Measurements from ENCODE around the gene SYT15. TPM values are rescaled to one million over a fixed set of nuclear protein-coding genes. Genes with fewer than 3 reads are reported as not detected.

The SYT15 gene
- total RNA-seq, 1 donor from 2014 or later = 1.8 TPM

DNA sequence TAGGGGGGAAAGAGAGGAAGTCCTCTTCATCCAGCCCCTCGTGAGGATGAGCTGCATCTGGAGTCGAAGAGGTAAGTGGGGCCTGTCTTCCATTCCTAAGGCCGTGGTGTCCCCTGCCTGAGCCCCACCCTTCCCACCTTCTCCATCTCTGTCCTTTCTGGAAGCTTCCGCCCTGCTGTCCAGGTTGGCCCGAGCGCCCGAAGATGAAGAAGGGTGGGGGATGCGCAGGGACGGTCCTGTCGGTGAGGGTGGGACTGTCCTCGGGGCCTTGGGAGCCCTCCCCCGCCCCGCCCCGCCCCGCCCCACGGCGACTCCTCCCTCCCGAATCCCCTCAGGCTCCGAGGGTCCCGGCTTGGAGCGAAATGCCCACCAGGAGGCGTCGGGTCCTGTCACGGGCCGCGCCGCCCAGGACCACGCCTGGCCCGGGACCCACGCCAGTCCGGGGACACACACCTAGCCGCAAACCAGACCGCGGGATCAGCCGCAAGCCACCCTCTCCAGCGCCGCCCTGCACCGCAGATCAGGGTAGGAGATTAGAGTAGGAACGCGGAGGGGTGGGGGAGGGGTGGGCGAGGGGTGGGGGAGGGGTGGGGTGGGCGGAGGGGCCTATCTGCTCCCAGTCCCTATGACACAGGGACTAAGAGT lies 37.8 kb upstream of the SYT15 start:
- intact Hi-C loops (cut with micrococcal nuclease) = no loop called here
- no peak for DNase-seq
- H3K27me3 Mint-ChIP-seq = peaks cover 38% of the 10 kb centered on the region
- no peak overlapping the region for H3K4me3 Mint-ChIP-seq
- no peaks in the 10 kb centered on the region for H3K9me3 Mint-ChIP-seq
- H3K27ac Mint-ChIP-seq = no peak overlapping the region
- H3K4me1 Mint-ChIP-seq = no peaks in the 10 kb centered on the region
- H3K36me3 Mint-ChIP-seq (ENCODE audit: low read depth) = no peaks in the 10 kb centered on the region

DNA sequence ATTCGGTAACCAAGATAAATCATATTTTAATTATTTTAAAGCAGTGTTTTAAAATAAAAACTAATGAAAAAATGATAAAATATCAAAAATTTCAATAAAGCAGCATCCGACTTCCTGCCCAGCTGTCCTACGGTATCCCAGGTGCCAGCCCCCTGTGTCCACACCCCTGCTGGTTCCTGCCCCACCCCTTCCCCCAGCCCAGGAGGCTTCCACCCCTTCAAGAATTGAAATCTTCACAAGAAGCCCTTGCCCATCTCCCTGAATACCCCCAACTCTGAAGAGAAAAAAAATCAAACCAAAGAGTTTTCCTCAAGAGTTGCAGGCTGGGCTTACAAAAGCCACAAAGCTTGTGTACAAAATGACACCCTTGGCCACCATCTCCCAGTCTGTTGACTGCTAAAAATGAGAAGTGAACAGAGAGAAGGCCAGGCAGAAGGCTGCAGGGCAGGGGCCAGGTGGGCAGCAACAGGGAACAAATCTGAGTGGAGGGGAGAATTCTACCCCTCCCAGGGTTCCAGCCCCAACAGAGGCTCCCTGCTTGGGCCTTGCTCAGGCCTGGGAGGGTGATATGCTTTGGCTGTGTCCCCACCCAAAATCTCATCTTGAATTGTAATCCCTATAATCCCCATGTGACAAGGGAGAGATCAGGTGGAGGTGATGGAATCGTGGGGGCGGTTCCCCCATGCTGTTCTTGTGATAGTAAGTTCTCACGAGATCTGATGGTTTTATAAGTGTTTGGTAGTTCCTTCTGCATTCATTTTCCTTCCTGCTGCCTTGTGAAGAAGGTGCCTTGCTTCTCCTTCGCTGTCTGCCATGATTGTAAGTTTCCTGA lies 37.0 kb upstream of the SYT15 start:
- no peaks in the 10 kb centered on the region for H3K9me3 Mint-ChIP-seq
- H3K27me3 Mint-ChIP-seq = peaks cover 37% of the 10 kb centered on the region
- H3K36me3 Mint-ChIP-seq (ENCODE audit: low read depth) = no peaks in the 10 kb centered on the region
- DNase-seq = no peak
- H3K4me3 Mint-ChIP-seq = no peak overlapping the region
- no peaks in the 10 kb centered on the region for H3K4me1 Mint-ChIP-seq
- intact Hi-C loops (cut with micrococcal nuclease) = no loop called here
- no peak overlapping the region for H3K27ac Mint-ChIP-seq

GRCh38 chr10:46542567-46543465 lies 36.1 kb upstream of the SYT15 start:
- intact Hi-C loops (cut with micrococcal nuclease) = no loop called here
- Mint-ChIP-seq H3K27ac (no peak overlapping the region), H3K36me3 (ENCODE audit: low read depth) (no peaks in the 10 kb centered on the region), H3K9me3 (no peaks in the 10 kb centered on the region), H3K4me1 (no peaks in the 10 kb centered on the region), H3K4me3 (no peak overlapping the region), H3K27me3 (peaks cover 32% of the 10 kb centered on the region)
- DNase-seq = no peak

DNA sequence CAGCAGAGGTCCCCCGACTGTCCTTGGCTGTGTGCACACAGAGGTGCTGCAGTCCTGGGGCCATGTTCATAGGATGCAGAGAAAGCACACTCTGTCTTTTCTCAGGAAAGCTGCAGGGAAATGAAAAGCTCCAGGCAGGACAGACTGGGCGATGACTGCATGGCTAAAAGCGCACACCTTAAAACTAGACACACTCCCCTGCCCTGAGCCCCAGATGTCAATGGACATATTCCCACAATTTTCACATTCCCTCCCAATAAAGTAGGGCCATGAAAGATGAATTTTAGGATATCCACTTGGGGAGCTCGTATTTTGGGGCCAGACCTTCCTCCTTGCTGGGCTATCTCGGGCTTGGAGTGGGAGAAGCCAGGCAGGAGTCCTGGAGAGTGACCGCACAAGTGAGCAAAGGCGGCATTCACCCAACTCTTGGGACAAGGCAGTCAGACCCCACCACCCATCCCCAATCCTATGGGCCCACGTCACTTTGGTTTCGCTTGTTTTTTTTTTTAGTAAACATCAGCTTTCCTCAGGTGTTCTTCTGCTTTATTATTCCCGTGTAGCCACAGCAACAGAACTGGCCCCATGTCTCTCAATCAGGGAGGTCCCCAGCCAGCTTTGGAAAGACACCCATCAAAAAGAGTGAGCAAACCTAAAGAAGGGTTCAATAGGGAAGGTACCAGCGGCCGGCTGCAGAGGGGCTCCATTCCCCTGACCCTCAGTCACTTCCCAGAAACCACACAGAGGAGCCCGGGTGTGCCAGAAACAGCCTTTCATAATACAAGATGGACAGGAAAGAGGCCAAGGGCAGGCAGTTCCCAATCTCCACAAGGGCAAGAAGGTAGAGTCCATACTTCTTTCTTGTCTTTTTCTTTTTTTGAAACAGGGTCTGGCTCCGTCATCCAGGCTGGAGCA lies 35.2 kb upstream of the SYT15 start:
- H3K36me3 Mint-ChIP-seq (ENCODE audit: low read depth) = no peaks in the 10 kb centered on the region
- no peak for DNase-seq

DNA sequence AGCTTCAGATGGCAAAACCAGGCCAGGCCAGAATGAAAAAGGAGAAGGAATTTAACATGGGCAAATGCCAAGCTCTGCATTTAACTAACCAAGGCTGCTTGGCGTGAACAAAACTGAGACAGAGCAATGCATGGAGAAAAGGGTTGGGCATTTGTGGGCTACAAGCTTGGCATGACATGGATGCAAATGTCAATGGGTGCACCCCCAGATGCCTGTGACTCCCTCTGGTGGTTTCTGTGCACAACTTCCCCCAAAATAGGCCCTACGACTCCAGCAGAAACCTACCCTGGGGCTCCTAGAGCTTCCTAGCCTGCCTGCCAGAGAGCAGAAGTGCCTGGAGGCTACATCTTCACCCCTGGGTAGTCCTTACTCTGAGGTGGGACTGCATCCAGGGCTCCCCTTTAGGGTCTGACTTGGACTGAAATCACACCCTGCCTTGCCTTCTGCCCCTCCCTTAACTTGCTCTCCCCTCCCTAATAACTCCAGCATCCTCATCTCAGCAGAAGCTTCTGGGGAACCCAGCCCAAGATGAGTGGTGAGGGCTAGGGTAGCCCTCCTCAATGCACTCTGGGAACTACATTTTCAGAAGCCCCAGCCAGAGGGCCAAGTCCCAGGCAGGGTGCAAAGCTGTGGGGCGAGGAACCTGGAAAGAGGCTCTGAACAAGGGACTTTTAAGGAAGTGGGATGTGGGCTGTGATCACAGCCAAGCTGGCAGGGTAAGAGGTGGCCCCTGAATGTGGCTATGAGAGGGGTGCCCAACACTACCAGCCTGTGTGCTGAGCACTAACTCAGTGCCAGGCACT lies 33.7 kb upstream of the SYT15 start:
- no peak for DNase-seq
- Mint-ChIP-seq H3K27me3 (peaks cover 19% of the 10 kb centered on the region), H3K9me3 (no peaks in the 10 kb centered on the region), H3K4me1 (no peaks in the 10 kb centered on the region), H3K27ac (no peak overlapping the region), H3K4me3 (no peak overlapping the region), H3K36me3 (ENCODE audit: low read depth) (no peaks in the 10 kb centered on the region)
- intact Hi-C loops (cut with micrococcal nuclease) = no loop called here

More for the DNA sequence above, 35.2 kb upstream of the SYT15 start:
- Mint-ChIP-seq H3K4me3 (no peak overlapping the region), H3K9me3 (no peaks in the 10 kb centered on the region), H3K27ac (no peak overlapping the region), H3K27me3 (peaks cover 28% of the 10 kb centered on the region), H3K4me1 (no peaks in the 10 kb centered on the region)
- intact Hi-C loops (cut with micrococcal nuclease) = no loop called here

- H3K4me1 Mint-ChIP-seq = no peaks in the 10 kb centered on the region
- H3K27ac Mint-ChIP-seq = no peak overlapping the region
- no peaks in the 10 kb centered on the region for H3K9me3 Mint-ChIP-seq
- no peaks in the 10 kb centered on the region for H3K36me3 Mint-ChIP-seq (ENCODE audit: low read depth)
- intact Hi-C loops (cut with micrococcal nuclease) = no loop called here
- H3K4me3 Mint-ChIP-seq = no peak overlapping the region
- DNase-seq = no peak
- peaks cover 12% of the 10 kb centered on the region for H3K27me3 Mint-ChIP-seq
Observed at GRCh38 chr10:46545861-46546590, 32.9 kb upstream of the SYT15 start.

- no peaks in the 10 kb centered on the region for H3K36me3 Mint-ChIP-seq (ENCODE audit: low read depth)
- intact Hi-C loops (cut with micrococcal nuclease) = no loop called here
- DNase-seq = no peak
- no peak overlapping the region for H3K27ac Mint-ChIP-seq
- no peaks in the 10 kb centered on the region for H3K4me1 Mint-ChIP-seq
- no peaks in the 10 kb centered on the region for H3K9me3 Mint-ChIP-seq
- no peak overlapping the region for H3K4me3 Mint-ChIP-seq
- H3K27me3 Mint-ChIP-seq = peaks cover 11% of the 10 kb centered on the region
Observed at GRCh38 chr10:46546591-46547540, 32.1 kb upstream of the SYT15 start.

- no peak for DNase-seq
- intact Hi-C loops (cut with micrococcal nuclease) = no loop called here
- Mint-ChIP-seq H3K27ac (no peak overlapping the region), H3K36me3 (ENCODE audit: low read depth) (no peaks in the 10 kb centered on the region), H3K4me1 (no peaks in the 10 kb centered on the region), H3K4me3 (no peak overlapping the region), H3K27me3 (peaks cover 5% of the 10 kb centered on the region), H3K9me3 (no peaks in the 10 kb centered on the region)
Observed at GRCh38 chr10:46547541-46548497, 31.1 kb upstream of the SYT15 start.

DNA sequence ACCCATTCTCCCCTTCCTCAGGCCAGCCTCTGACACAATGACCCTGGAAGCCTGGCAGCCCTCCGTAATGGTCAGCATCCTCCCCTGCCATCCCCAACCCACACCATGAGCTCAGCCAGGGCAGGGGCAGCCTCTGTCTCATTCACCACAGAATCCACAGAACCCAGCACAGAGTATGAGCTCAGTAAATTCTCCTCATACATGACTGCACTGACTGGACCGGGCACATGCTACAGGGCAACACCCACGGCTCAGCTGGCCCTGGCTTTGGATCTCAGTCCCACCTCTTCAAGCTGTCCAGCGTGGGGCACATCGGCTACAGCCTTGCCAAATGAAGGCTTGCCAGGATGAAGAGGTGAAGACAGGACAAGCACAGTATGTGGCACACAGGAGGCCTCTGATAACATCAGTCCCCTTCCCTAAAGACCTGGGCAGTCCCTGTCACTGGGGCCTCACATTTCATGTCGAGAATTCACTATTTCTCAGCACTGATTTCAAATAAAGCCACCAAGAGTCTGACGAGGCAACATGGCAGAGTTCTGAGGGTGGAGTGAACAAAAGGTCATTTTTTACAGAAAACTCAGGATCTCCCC lies 30.3 kb upstream of the SYT15 start:
- peaks cover 2% of the 10 kb centered on the region for H3K27me3 Mint-ChIP-seq
- intact Hi-C loops (cut with micrococcal nuclease) = no loop called here
- DNase-seq = no peak
- no peaks in the 10 kb centered on the region for H3K4me1 Mint-ChIP-seq
- H3K9me3 Mint-ChIP-seq = no peaks in the 10 kb centered on the region
- H3K36me3 Mint-ChIP-seq (ENCODE audit: low read depth) = no peaks in the 10 kb centered on the region
- no peak overlapping the region for H3K27ac Mint-ChIP-seq
- no peak overlapping the region for H3K4me3 Mint-ChIP-seq

Data from activated CD4-positive, alpha-beta T cell treated with anti-CD3 and anti-CD28 coated beads, Interleukin-2, amount 10 ng/mL, durations not matched to agents 24 days and 14 days (primary cell).